Liver (tissue), 3 donors: ENCODE data around the gene C3orf22.

Source experiments
- CTCF ChIP-seq: fragments of 150-350 bp; IDR thresholded peaks from 2 replicates; pipeline ENCODE4 v1.5.1; 2017; ENCODE audit warnings: improper control_type of control experiment, low read depth, low read length; ENCODE audit not compliant: missing input control
- FOXA2 ChIP-seq: IDR thresholded peaks from 2 replicates; pipeline ENCODE4 v1.6.1; 2016; ENCODE audit warnings: antibody characterized with exemption
- JUND ChIP-seq, 2 donors: IDR thresholded peaks; 2 replicates each; pipeline ENCODE4 v1.6.1; 2016; ENCODE audit warnings: antibody characterized with exemption in 2 of 2
- REST ChIP-seq: IDR thresholded peaks from 2 replicates; pipeline ENCODE4 v1.6.1; 2016; ENCODE audit warnings: antibody characterized with exemption, mild to moderate bottlenecking
- donor health status: healthy.
- donor health status: healthy.

- no peak for TF ChIP-seq JUND (IDR thresholded peaks at IDR 0.05)
- no peak for TF ChIP-seq REST
- no peak for TF ChIP-seq CTCF
- no peak for TF ChIP-seq FOXA2
These were observed 48.6 kb upstream of the C3orf22 start for GRCh38 chr3:126607214-126607908.
